Coronary artery (tissue), 2 donors: ENCODE data around the gene EFCAB11.

Source experiments
- DNase-seq: peaks from one replicate; pipeline ENCODE4 v3.0.0-alpha.2; 2017; ENCODE audit warnings: low spot score
- H3K27ac ChIP-seq, 2 donors: fragments of 200-600 bp; sonication (generic); one replicate each; pipeline ENCODE4 v1.5.1; 2016 to 2019
- H3K4me3 ChIP-seq: fragments of 200-600 bp; sonication (generic); 2 replicates; pipeline ENCODE4 v1.5.1; 2016; ENCODE audit warnings: mild to moderate bottlenecking, moderate library complexity
- CTCF ChIP-seq: fragments of 200-600 bp; sonication (generic); IDR thresholded peaks from one replicate; pipeline ENCODE4 v1.5.1; 2019; ENCODE audit warnings: antibody characterized with exemption

Gene EFCAB11

GRCh38 chr14:89844508-89844907 lies 110.0 kb downstream of the EFCAB11 start:
- Histone ChIP-seq H3K4me3 (no peak overlapping the region), H3K27ac (no peak overlapping the region)
- no peak for TF ChIP-seq CTCF

GRCh38 chr14:89842837-89843236 lies 111.7 kb downstream of the EFCAB11 start:
- Histone ChIP-seq H3K4me3 (no peak overlapping the region), H3K27ac (no peak overlapping the region)
- no peak for TF ChIP-seq CTCF
- no peak for DNase-seq

More at GRCh38 chr14:89844508-89844907, 110.0 kb downstream of the EFCAB11 start:
- DNase-seq = no peak

- H3K4me3 ChIP-seq = no peak overlapping the region
- H3K27ac ChIP-seq = no peak overlapping the region
- TF ChIP-seq CTCF = no peak
- no peak for DNase-seq
Measured at GRCh38 chr14:89841851-89842250, 112.7 kb downstream of the EFCAB11 start.

GRCh38 chr14:89836830-89837469 lies 117.6 kb downstream of the EFCAB11 start:
- no peak for TF ChIP-seq CTCF
- DNase-seq = no peak
- Histone ChIP-seq H3K27ac (no peak overlapping the region), H3K4me3 (no peak overlapping the region)

GRCh38 chr14:89833661-89834060 lies 120.9 kb downstream of the EFCAB11 start:
- H3K4me3 ChIP-seq = no peak overlapping the region
- no peak for DNase-seq
- TF ChIP-seq CTCF = no peak
- no peak overlapping the region for H3K27ac ChIP-seq

- no peak for TF ChIP-seq CTCF
- Histone ChIP-seq H3K27ac (no peak overlapping the region), H3K4me3 (no peak overlapping the region)
- no peak for DNase-seq
Measured at GRCh38 chr14:89833120-89833532, 121.4 kb downstream of the EFCAB11 start.

- no peak overlapping the region for H3K4me3 ChIP-seq
- no peak for DNase-seq
- TF ChIP-seq CTCF = no peak
Measured at GRCh38 chr14:89828471-89829165, 125.9 kb downstream of the EFCAB11 start.

More at GRCh38 chr14:89828471-89829165, 125.9 kb downstream of the EFCAB11 start:
- H3K27ac ChIP-seq = no peak overlapping the region
